Prostate gland (tissue), 2 donors: Measurements from ENCODE around the gene GOLGB1. TPM values are rescaled to one million over a fixed set of nuclear protein-coding genes. Genes with fewer than 3 reads are reported as not detected.

ENCODE experiments used
- DNase-seq: peaks from one replicate; pipeline ENCODE4 v3.0.0-alpha.2; 2019; ENCODE audit warnings: low spot score
- H3K27ac ChIP-seq, 2 donors: fragments of 200-600 bp; sonication (generic); 2 replicates each; pipeline ENCODE4 v1.5.1; 2017 to 2019
- H3K27me3 ChIP-seq: fragments of 200-600 bp; sonication (generic); replicated peaks from 2 replicates; pipeline ENCODE4 v1.5.1; 2019; ENCODE audit not compliant: insufficient read depth
- H3K36me3 ChIP-seq, 2 donors: fragments of 200-600 bp; sonication (generic); 1 replicate in 1 of 2; 2 replicates in 1 of 2; pipeline versions ENCODE4 v1.5.1 to v1.8.1; 2017 to 2019
- H3K4me1 ChIP-seq: fragments of 200-600 bp; sonication (generic); replicated peaks from 2 replicates; pipeline ENCODE4 v1.5.1; 2019
- H3K4me3 ChIP-seq, 2 donors: fragments of 200-600 bp; sonication (generic); 2 replicates each; pipeline ENCODE4 v1.5.1; 2017 to 2019
- H3K9me3 ChIP-seq: fragments of 200-600 bp; sonication (generic); 2 replicates; pipeline ENCODE4 v1.5.1; 2017
- CTCF ChIP-seq, 4 experiments: fragments of 200-600 bp in 2 of 4; fragments of 450-650 bp in 2 of 4; sonication (generic) in 2 of 4; IDR thresholded peaks; 1 replicate in 3 of 4; 2 replicates in 1 of 4; pipeline ENCODE4 v1.5.1; 2016 to 2019; ENCODE audit warnings: antibody characterized with exemption in 4 of 4, mild to moderate bottlenecking in 2 of 4, moderate library complexity in 2 of 4
- POLR2A ChIP-seq: fragments of 450-650 bp; IDR thresholded peaks from one replicate; pipeline ENCODE4 v1.6.1; 2016; ENCODE audit warnings: antibody characterized with exemption, mild to moderate bottlenecking
- POLR2AphosphoS5 ChIP-seq: sonication (generic); formaldehyde crosslinking; IDR thresholded peaks from one replicate; pipeline ENCODE4 v1.6.1; 2017; ENCODE audit warnings: antibody characterized with exemption
- WGBS: methylation state at CpG from one replicate; pipeline ENCODE4 v1.1.5; 2018; 5-methylcytosine and 5-hydroxymethylcytosine counted together
- intact Hi-C: fragments of 100-400 bp; cut with DNase I; formaldehyde crosslinking; loops from one replicate; pipeline ENCODE4 v1.14.2; 2022
- total RNA-seq, 2 donors: library from RNA; depleted of rRNA; stranded (reverse); fragments of >200 nt; gene quantifications; one replicate each; pipeline ENCODE4 v1.1.0, GENCODE V29; 2016

Gene GOLGB1
- total RNA-seq, 2 donors from 2014 or later = 80.3 to 102 TPM

- Histone ChIP-seq H3K27ac (no peak overlapping the region), H3K4me3 (no peak overlapping the region), H3K27me3 (no peaks in the 10 kb centered on the region), H3K4me1 (peaks cover 4% of the 10 kb centered on the region), H3K36me3 (no peaks in the 10 kb centered on the region), H3K9me3 (no peaks in the 10 kb centered on the region)
- DNase-seq = no peak
- intact Hi-C loops = loop anchor here (10.0 kb wide), 1 partner anchor 196 kb away; the partner anchor contains the start of gene POLQ
- WGBS = 73% methylated on average over 2 of the region's 2 CpGs
- TF ChIP-seq POLR2AphosphoS5 (no peak), POLR2A (no peak), CTCF (IDR thresholded peaks at IDR 0.05) (no peak)
Observed at GRCh38 chr3:121740896-121741295, 8.6 kb downstream of the GOLGB1 start.

GRCh38 chr3:121739902-121740301, 9.6 kb downstream of the GOLGB1 start:
- Histone ChIP-seq H3K9me3 (no peaks in the 10 kb centered on the region), H3K27me3 (no peaks in the 10 kb centered on the region), H3K27ac (no peak overlapping the region), H3K4me3 (no peak overlapping the region), H3K4me1 (peaks cover 2% of the 10 kb centered on the region), H3K36me3 (no peaks in the 10 kb centered on the region)
- TF ChIP-seq POLR2A = no peak
- no peak for TF ChIP-seq POLR2AphosphoS5
- TF ChIP-seq CTCF (IDR thresholded peaks at IDR 0.05) = no peak
- no peak for DNase-seq
- intact Hi-C loops = loop anchor here (10.0 kb wide), 1 partner anchor 195 kb away; the partner anchor contains the start of gene POLQ

GRCh38 chr3:121737644-121738043, 11.9 kb downstream of the GOLGB1 start:
- Histone ChIP-seq H3K4me3 (no peak overlapping the region), H3K4me1 (peaks cover 6% of the 10 kb centered on the region), H3K27ac (no peak overlapping the region), H3K27me3 (no peaks in the 10 kb centered on the region), H3K36me3 (no peaks in the 10 kb centered on the region), H3K9me3 (no peaks in the 10 kb centered on the region)
- TF ChIP-seq POLR2A = no peak
- no peak for TF ChIP-seq POLR2AphosphoS5
- no peak for TF ChIP-seq CTCF (IDR thresholded peaks at IDR 0.05)
- DNase-seq = no peak
- WGBS = 90% methylated on average over 4 of the region's 4 CpGs
- intact Hi-C loops = no loop called here

GRCh38 chr3:121736112-121736511, 13.4 kb downstream of the GOLGB1 start:
- no peaks in the 10 kb centered on the region for H3K27me3 ChIP-seq
- no peak for DNase-seq
- no peaks in the 10 kb centered on the region for H3K36me3 ChIP-seq
- H3K27ac ChIP-seq = no peak overlapping the region
- no peak overlapping the region for H3K4me3 ChIP-seq
- no peak for TF ChIP-seq CTCF (IDR thresholded peaks at IDR 0.05)
- no peak for TF ChIP-seq POLR2A
- no peak for TF ChIP-seq POLR2AphosphoS5
- peaks cover 6% of the 10 kb centered on the region for H3K4me1 ChIP-seq
- intact Hi-C loops = no loop called here
- WGBS = 94% methylated on average over 3 of the region's 3 CpGs
- no peaks in the 10 kb centered on the region for H3K9me3 ChIP-seq

- Histone ChIP-seq H3K36me3 (no peaks in the 10 kb centered on the region), H3K27me3 (no peaks in the 10 kb centered on the region), H3K27ac (no peak overlapping the region), H3K4me3 (no peak overlapping the region), H3K4me1 (peaks cover 9% of the 10 kb centered on the region), H3K9me3 (no peaks in the 10 kb centered on the region)
- TF ChIP-seq POLR2A = no peak
- TF ChIP-seq CTCF (IDR thresholded peaks at IDR 0.05) = no peak
- TF ChIP-seq POLR2AphosphoS5 = no peak
- intact Hi-C loops = no loop called here
- DNase-seq = no peak
Observed at GRCh38 chr3:121735047-121735696, 14.4 kb downstream of the GOLGB1 start.
